ENCODE results near the gene OTUD3. TPM values are rescaled to one million over a fixed set of nuclear protein-coding genes. Genes with fewer than 3 reads are reported as not detected.
"Not testable (repeated sequence)": the region's sequence is repeated elsewhere in the genome, so short reads cannot be mapped to it uniquely, and the experiment has no call there.

Gene OTUD3
- total RNA-seq, 2 experiments from 2014 or later = 8.3 to 10.8 TPM

GRCh38 chr1:19872190-19872589, 10.0 kb upstream of the OTUD3 start:
- no peak overlapping the region for H3K4me3 Mint-ChIP-seq
- H3K36me3 Mint-ChIP-seq (ENCODE audit: low read depth) = no peaks in the 10 kb centered on the region
- H3K4me1 Mint-ChIP-seq (ENCODE audit: low read depth) = no peaks in the 10 kb centered on the region
- CTCF ChIA-PET = interaction anchor here (0.6 to 1.3 kb wide), 2 partner anchors 11 to 28 kb away, joined by 3 to 7 read pairs; no protein-coding TSS in a partner anchor
- intact Hi-C loops (cut with micrococcal nuclease) = no loop called here
- no peak for DNase-seq
- H3K27me3 Mint-ChIP-seq (ENCODE audit: low read depth) = peaks cover 22% of the 10 kb centered on the region
- no peaks in the 10 kb centered on the region for H3K9me3 Mint-ChIP-seq
- H3K27ac Mint-ChIP-seq = no peak overlapping the region

GRCh38 chr1:19877181-19877750, 4.9 kb upstream of the OTUD3 start:
- Mint-ChIP-seq H3K4me3 (no peak overlapping the region), H3K36me3 (ENCODE audit: low read depth) (no peaks in the 10 kb centered on the region)
- CTCF ChIA-PET = interaction anchor here (0.6 to 1.3 kb wide), 4 partner anchors 62 to 217 kb away, joined by 3 read pairs; no protein-coding TSS in a partner anchor

GRCh38 chr1:19877821-19878636, 4.2 kb upstream of the OTUD3 start:
- CTCF ChIA-PET = interaction anchor here (0.7 to 1.3 kb wide), 3 partner anchors 64 to 485 kb away, joined by 3 read pairs; no protein-coding TSS in a partner anchor
- intact Hi-C loops (cut with micrococcal nuclease) = no loop called here
- Mint-ChIP-seq H3K4me3 (no peak overlapping the region), H3K9me3 (peaks cover 2% of the 10 kb centered on the region), H3K27ac (no peak overlapping the region), H3K36me3 (ENCODE audit: low read depth) (no peaks in the 10 kb centered on the region), H3K27me3 (ENCODE audit: low read depth) (peaks cover 13% of the 10 kb centered on the region), H3K4me1 (ENCODE audit: low read depth) (peaks cover 8% of the 10 kb centered on the region)
- DNase-seq = no peak

More at GRCh38 chr1:19877181-19877750, 4.9 kb upstream of the OTUD3 start:
- peaks cover 5% of the 10 kb centered on the region for H3K4me1 Mint-ChIP-seq (ENCODE audit: low read depth)
- H3K9me3 Mint-ChIP-seq = peaks cover 2% of the 10 kb centered on the region
- intact Hi-C loops (cut with micrococcal nuclease) = no loop called here
- no peak overlapping the region for H3K27ac Mint-ChIP-seq
- DNase-seq = no peak
- H3K27me3 Mint-ChIP-seq (ENCODE audit: low read depth) = peaks cover 13% of the 10 kb centered on the region

GRCh38 chr1:19878637-19878985, 3.6 kb upstream of the OTUD3 start:
- no peak for DNase-seq
- Mint-ChIP-seq H3K27ac (no peak overlapping the region), H3K27me3 (ENCODE audit: low read depth) (peaks cover 8% of the 10 kb centered on the region), H3K4me1 (ENCODE audit: low read depth) (peaks cover 14% of the 10 kb centered on the region), H3K36me3 (ENCODE audit: low read depth) (no peaks in the 10 kb centered on the region), H3K9me3 (peaks cover 2% of the 10 kb centered on the region), H3K4me3 (no peak overlapping the region)
- intact Hi-C loops (cut with micrococcal nuclease) = no loop called here
- CTCF ChIA-PET = interaction anchor here (1.0 kb wide), 1 partner anchor 65 kb away, joined by 3 read pairs; no protein-coding TSS in a partner anchor

GRCh38 chr1:19879227-19879626, 3.0 kb upstream of the OTUD3 start:
- Mint-ChIP-seq H3K27ac (no peak overlapping the region), H3K27me3 (ENCODE audit: low read depth) (peaks cover 5% of the 10 kb centered on the region), H3K36me3 (ENCODE audit: low read depth) (no peaks in the 10 kb centered on the region), H3K4me3 (no peak overlapping the region), H3K9me3 (peaks cover 2% of the 10 kb centered on the region), H3K4me1 (ENCODE audit: low read depth) (peaks cover 20% of the 10 kb centered on the region)
- no peak for DNase-seq
- intact Hi-C loops (cut with micrococcal nuclease) = no loop called here
- CTCF ChIA-PET = no interaction called here

- H3K4me1 Mint-ChIP-seq (ENCODE audit: low read depth) = peaks cover 24% of the 10 kb centered on the region
- no peak overlapping the region for H3K27ac Mint-ChIP-seq
- DNase-seq = no peak
Observed at GRCh38 chr1:19879661-19880060, 2.5 kb upstream of the OTUD3 start.

GRCh38 chr1:19880841-19881240, 1.4 kb upstream of the OTUD3 start:
- CTCF ChIA-PET = interaction anchor here (0.6 to 1.5 kb wide), 6 partner anchors 15 to 308 kb away, joined by 3 to 5 read pairs (median 3); no protein-coding TSS in a partner anchor
- intact Hi-C loops (cut with micrococcal nuclease); H3K36me3 Mint-ChIP-seq (ENCODE audit: low read depth); H3K27me3 Mint-ChIP-seq (ENCODE audit: low read depth); DNase-seq; H3K4me3 Mint-ChIP-seq; H3K9me3 Mint-ChIP-seq; H3K27ac Mint-ChIP-seq: not testable (repeated sequence)
- peaks cover 32% of the 10 kb centered on the region for H3K4me1 Mint-ChIP-seq (ENCODE audit: low read depth)

More at GRCh38 chr1:19879661-19880060, 2.5 kb upstream of the OTUD3 start:
- Mint-ChIP-seq H3K4me3 (no peak overlapping the region), H3K27me3 (ENCODE audit: low read depth) (peaks cover 5% of the 10 kb centered on the region), H3K9me3 (peaks cover 2% of the 10 kb centered on the region), H3K36me3 (ENCODE audit: low read depth) (no peaks in the 10 kb centered on the region)
- CTCF ChIA-PET = no interaction called here
- intact Hi-C loops (cut with micrococcal nuclease) = no loop called here

- intact Hi-C loops (cut with micrococcal nuclease) = no loop called here
- Mint-ChIP-seq H3K4me3 (no peak overlapping the region), H3K27me3 (ENCODE audit: low read depth) (no peaks in the 10 kb centered on the region), H3K27ac (no peak overlapping the region), H3K9me3 (peaks cover 2% of the 10 kb centered on the region), H3K36me3 (ENCODE audit: low read depth) (no peaks in the 10 kb centered on the region), H3K4me1 (ENCODE audit: low read depth) (peaks cover 47% of the 10 kb centered on the region)
- CTCF ChIA-PET = interaction anchor here (0.9 kb wide), 1 partner anchor 91 kb away, joined by 3 read pairs; no protein-coding TSS in a partner anchor
- no peak for DNase-seq
Observed at GRCh38 chr1:19884312-19884711, 2.1 kb downstream of the OTUD3 start.

- no peak overlapping the region for H3K27ac Mint-ChIP-seq
- intact Hi-C loops (cut with micrococcal nuclease) = no loop called here
- CTCF ChIA-PET = no interaction called here
Observed at GRCh38 chr1:19885821-19886220, 3.6 kb downstream of the OTUD3 start.

GRCh38 chr1:19888112-19888511, 5.9 kb downstream of the OTUD3 start:
- Mint-ChIP-seq H3K27ac (no peak overlapping the region), H3K36me3 (ENCODE audit: low read depth) (peaks cover 10% of the 10 kb centered on the region), H3K4me3 (no peak overlapping the region), H3K27me3 (ENCODE audit: low read depth) (no peaks in the 10 kb centered on the region), H3K9me3 (no peaks in the 10 kb centered on the region), H3K4me1 (ENCODE audit: low read depth) (peaks cover 41% of the 10 kb centered on the region)
- intact Hi-C loops (cut with micrococcal nuclease) = no loop called here
- CTCF ChIA-PET = no interaction called here
- no peak for DNase-seq

More at GRCh38 chr1:19885821-19886220, 3.6 kb downstream of the OTUD3 start:
- Mint-ChIP-seq H3K27me3 (ENCODE audit: low read depth) (no peaks in the 10 kb centered on the region), H3K4me3 (no peak overlapping the region), H3K4me1 (ENCODE audit: low read depth) (peaks cover 46% of the 10 kb centered on the region), H3K9me3 (peaks cover 1% of the 10 kb centered on the region), H3K36me3 (ENCODE audit: low read depth) (peaks cover 3% of the 10 kb centered on the region)
- DNase-seq = no peak

- Mint-ChIP-seq H3K4me3 (no peak overlapping the region), H3K36me3 (ENCODE audit: low read depth) (peaks cover 15% of the 10 kb centered on the region), H3K27ac (no peak overlapping the region), H3K9me3 (no peaks in the 10 kb centered on the region), H3K4me1 (ENCODE audit: low read depth) (peaks cover 26% of the 10 kb centered on the region), H3K27me3 (ENCODE audit: low read depth) (no peaks in the 10 kb centered on the region)
- CTCF ChIA-PET = interaction anchor here (0.8 kb wide), 1 partner anchor 605 kb away, joined by 3 read pairs; no protein-coding TSS in a partner anchor
- intact Hi-C loops (cut with micrococcal nuclease) = no loop called here
- DNase-seq = no peak
Observed at GRCh38 chr1:19889656-19890055, 7.5 kb downstream of the OTUD3 start.

GRCh38 chr1:19892129-19892528, 9.9 kb downstream of the OTUD3 start:
- H3K9me3 Mint-ChIP-seq = no peaks in the 10 kb centered on the region
- no peak for DNase-seq
- no peaks in the 10 kb centered on the region for H3K27me3 Mint-ChIP-seq (ENCODE audit: low read depth)
- no peak overlapping the region for H3K27ac Mint-ChIP-seq
- H3K4me1 Mint-ChIP-seq (ENCODE audit: low read depth) = peaks cover 13% of the 10 kb centered on the region
- no peak overlapping the region for H3K4me3 Mint-ChIP-seq
- peaks cover 25% of the 10 kb centered on the region for H3K36me3 Mint-ChIP-seq (ENCODE audit: low read depth)
- CTCF ChIA-PET = interaction anchor here (1.0 kb wide), 1 partner anchor 9 kb away, joined by 4 read pairs; no protein-coding TSS in a partner anchor
- intact Hi-C loops (cut with micrococcal nuclease) = no loop called here
